SH-SY5Y (cell line): ENCODE data around the gene PVRIG.

Source experiments
- GATA2 ChIP-seq: IDR thresholded peaks from 2 replicates; pipeline ENCODE4 v1.6.1; 2011; ENCODE audit warnings: mild to moderate bottlenecking, low read depth, low read length
- GATA3 ChIP-seq: IDR thresholded peaks from 2 replicates; pipeline ENCODE4 v1.6.1; 2011; ENCODE audit warnings: low read depth, mild to moderate bottlenecking, low read length, moderate library complexity

GRCh38 chr7:100257017-100257416 lies 37.3 kb downstream of the PVRIG start:
- TF ChIP-seq GATA3 (no peak), GATA2 (no peak)
